Osteocyte (in vitro differentiated cells): ENCODE results near the gene STX5. TPM values are rescaled to one million over a fixed set of nuclear protein-coding genes. Genes with fewer than 3 reads are reported as not detected.

Source experiments
- DNase-seq: peaks from one replicate; pipeline ENCODE4 v3.0.0; 2021; ENCODE audit warnings: mixed read lengths; ENCODE audit not compliant: unreplicated experiment; ENCODE audit errors: extremely low spot score
- H3K27ac Mint-ChIP-seq: one replicate; pipeline ENCODE4 v1.8.0; 2021; ENCODE audit warnings: mild to moderate bottlenecking, mixed read lengths; ENCODE audit not compliant: unreplicated experiment
- H3K27me3 Mint-ChIP-seq: one replicate; pipeline ENCODE4 v1.8.0; 2021; ENCODE audit warnings: mixed read lengths; ENCODE audit not compliant: unreplicated experiment
- H3K36me3 Mint-ChIP-seq: one replicate; pipeline ENCODE4 v1.8.0; 2021; ENCODE audit warnings: mixed read lengths; ENCODE audit not compliant: unreplicated experiment
- H3K4me1 Mint-ChIP-seq: one replicate; pipeline ENCODE4 v1.8.0; 2021; ENCODE audit warnings: mixed read lengths; ENCODE audit not compliant: unreplicated experiment
- H3K4me3 Mint-ChIP-seq: one replicate; pipeline ENCODE4 v1.8.0; 2021; ENCODE audit warnings: mild to moderate bottlenecking, moderate library complexity, mixed read lengths; ENCODE audit not compliant: unreplicated experiment
- H3K9me3 Mint-ChIP-seq: one replicate; pipeline ENCODE4 v1.8.0; 2021; ENCODE audit warnings: mixed read lengths; ENCODE audit not compliant: unreplicated experiment
- CTCF ChIP-seq: fragments of 200-600 bp; sonication (generic); IDR thresholded peaks from 2 replicates; pipeline ENCODE4 v1.5.0; 2021; ENCODE audit warnings: antibody characterized with exemption, mild to moderate bottlenecking, moderate library complexity
- total RNA-seq: library from RNA; stranded (reverse); gene quantifications from 2 replicates; pipeline ENCODE4 v1.2.1, GENCODE V29; 2021

STX5 gene
- total RNA-seq, 1 donor from 2014 or later, result 71.0 TPM

- Mint-ChIP-seq H3K27me3 (no peaks in the 10 kb centered on the region), H3K4me3 (peak overlapping the region; percentile 95), H3K27ac (peak overlapping the region; percentile 93), H3K36me3 (peaks cover 37% of the 10 kb centered on the region), H3K9me3 (no peaks in the 10 kb centered on the region), H3K4me1 (peaks cover 50% of the 10 kb centered on the region)
- DNase-seq, result peak; percentile 98
- TF ChIP-seq CTCF, result no peak
Observed at GRCh38 chr11:62855571-62856332, 23.9 kb upstream of the STX5 start.

- no peak for TF ChIP-seq CTCF
- Mint-ChIP-seq H3K27me3 (no peaks in the 10 kb centered on the region), H3K4me1 (peaks cover 50% of the 10 kb centered on the region), H3K27ac (peak overlapping the region; percentile 93), H3K4me3 (peak overlapping the region; percentile 95), H3K36me3 (peaks cover 37% of the 10 kb centered on the region), H3K9me3 (no peaks in the 10 kb centered on the region)
- DNase-seq, result no peak
Observed at GRCh38 chr11:62854825-62855570, 23.1 kb upstream of the STX5 start.

- H3K4me1 Mint-ChIP-seq, result peaks cover 50% of the 10 kb centered on the region
Observed at GRCh38 chr11:62854013-62854824, 22.4 kb upstream of the STX5 start.

GRCh38 chr11:62853279-62853965, 21.6 kb upstream of the STX5 start:
- Mint-ChIP-seq H3K36me3 (peaks cover 37% of the 10 kb centered on the region), H3K27me3 (no peaks in the 10 kb centered on the region), H3K4me1 (peaks cover 48% of the 10 kb centered on the region)

More at GRCh38 chr11:62854013-62854824, 22.4 kb upstream of the STX5 start:
- Mint-ChIP-seq H3K9me3 (no peaks in the 10 kb centered on the region), H3K4me3 (peak overlapping the region; percentile 95), H3K27ac (peak overlapping the region; percentile 93), H3K36me3 (peaks cover 37% of the 10 kb centered on the region), H3K27me3 (no peaks in the 10 kb centered on the region)
- no peak for TF ChIP-seq CTCF
- DNase-seq, result no peak

More at GRCh38 chr11:62853279-62853965, 21.6 kb upstream of the STX5 start:
- Mint-ChIP-seq H3K9me3 (no peaks in the 10 kb centered on the region), H3K4me3 (peak overlapping the region; percentile 95), H3K27ac (peak overlapping the region; percentile 43)
- TF ChIP-seq CTCF, result no peak
- DNase-seq, result no peak
